ENCODE results near the gene DCUN1D1.

The DCUN1D1 gene

GRCh38 chr3:182904164-182904563 is 76.2 kb downstream of the DCUN1D1 start:
- TF ChIP-seq CTCF (IDR thresholded peaks at IDR 0.05): no peak

- no peak for TF ChIP-seq CTCF (IDR thresholded peaks at IDR 0.05)
These were observed 78.1 kb downstream of the DCUN1D1 start for GRCh38 chr3:182902236-182902635.

GRCh38 chr3:182896553-182896952 is 83.8 kb downstream of the DCUN1D1 start:
- TF ChIP-seq CTCF (IDR thresholded peaks at IDR 0.05): no peak

GRCh38 chr3:182895513-182896112 is 84.7 kb downstream of the DCUN1D1 start:
- no peak for TF ChIP-seq CTCF (IDR thresholded peaks at IDR 0.05)

- TF ChIP-seq CTCF (IDR thresholded peaks at IDR 0.05): no peak
These were observed 88.1 kb downstream of the DCUN1D1 start for GRCh38 chr3:182892226-182892625.

- no peak for TF ChIP-seq CTCF (IDR thresholded peaks at IDR 0.05)
These were observed 89.0 kb downstream of the DCUN1D1 start for GRCh38 chr3:182891364-182891763.

GRCh38 chr3:182889948-182890629 is 90.2 kb downstream of the DCUN1D1 start:
- TF ChIP-seq CTCF (IDR thresholded peaks at IDR 0.05): no peak
